H7 (cell line): ENCODE data around the gene SLC35F3. TPM values are rescaled to one million over a fixed set of nuclear protein-coding genes. Genes with fewer than 3 reads are reported as not detected.
A peak's percentile ranks its signal among the peaks of the same experiment; 100 is the strongest.
"Not testable (repeated sequence)": the region's sequence is repeated elsewhere in the genome, so short reads cannot be mapped to it uniquely, and the experiment has no call there.

Source experiments
- DNase-seq: peaks from one replicate; pipeline ENCODE4 v3.0.0; 2012
- H3K27me3 ChIP-seq: 2 replicates; pipeline ENCODE4 v1.6.0; 2011; ENCODE audit warnings: mild to moderate bottlenecking, low read length; ENCODE audit not compliant: control insufficient read depth, insufficient read depth
- H3K36me3 ChIP-seq: replicated peaks from 2 replicates; pipeline ENCODE4 v1.5.1; 2011; ENCODE audit warnings: low read length; ENCODE audit not compliant: control insufficient read depth, insufficient read depth
- H3K4me3 ChIP-seq: 2 replicates; pipeline ENCODE4 v1.5.1; 2011; ENCODE audit warnings: low read depth, mild to moderate bottlenecking, control low read depth, low read length, moderate library complexity; ENCODE audit not compliant: insufficient read depth
- total RNA-seq: library from RNA; depleted of rRNA; stranded (reverse); fragments of >200 nt; shearing (Covaris generic); gene quantifications from 2 replicates; pipeline ENCODE4 v1.2.3, GENCODE V29; 2014

Gene SLC35F3
- total RNA-seq, 1 experiment from 2014 or later: 7.2 TPM

- Histone ChIP-seq H3K27me3 (no peaks in the 10 kb centered on the region), H3K4me3 (no peak overlapping the region), H3K36me3 (no peaks in the 10 kb centered on the region)
- DNase-seq: no peak
These were observed 393.2 kb downstream of the SLC35F3 start for GRCh38 chr1:234297668-234298067.

- Histone ChIP-seq H3K27me3 (no peaks in the 10 kb centered on the region), H3K4me3 (no peak overlapping the region), H3K36me3 (no peaks in the 10 kb centered on the region)
- DNase-seq: no peak
These were observed 395.6 kb downstream of the SLC35F3 start for GRCh38 chr1:234300096-234300495.

- not testable (repeated sequence) for H3K27me3 ChIP-seq, H3K4me3 ChIP-seq, H3K36me3 ChIP-seq, DNase-seq
These were observed 397.2 kb downstream of the SLC35F3 start for GRCh38 chr1:234301663-234302062.

GRCh38 chr1:234302354-234302962, 398.0 kb downstream of the SLC35F3 start:
- H3K27me3 ChIP-seq: no peaks in the 10 kb centered on the region
- no peak overlapping the region for H3K4me3 ChIP-seq
- DNase-seq: no peak
- no peaks in the 10 kb centered on the region for H3K36me3 ChIP-seq

GRCh38 chr1:234303231-234303630, 398.8 kb downstream of the SLC35F3 start:
- no peaks in the 10 kb centered on the region for H3K27me3 ChIP-seq

GRCh38 chr1:234307726-234308125, 403.2 kb downstream of the SLC35F3 start:
- Histone ChIP-seq H3K4me3 (no peak overlapping the region), H3K36me3 (no peaks in the 10 kb centered on the region), H3K27me3 (no peaks in the 10 kb centered on the region)
- no peak for DNase-seq

More at GRCh38 chr1:234303231-234303630, 398.8 kb downstream of the SLC35F3 start:
- no peaks in the 10 kb centered on the region for H3K36me3 ChIP-seq
- no peak overlapping the region for H3K4me3 ChIP-seq
- no peak for DNase-seq

GRCh38 chr1:234309243-234309597, 404.7 kb downstream of the SLC35F3 start:
- DNase-seq: no peak
- H3K4me3 ChIP-seq: no peak overlapping the region
- no peaks in the 10 kb centered on the region for H3K27me3 ChIP-seq
- H3K36me3 ChIP-seq: no peaks in the 10 kb centered on the region

- Histone ChIP-seq H3K27me3 (no peaks in the 10 kb centered on the region), H3K36me3 (no peaks in the 10 kb centered on the region), H3K4me3 (no peak overlapping the region)
- peak; percentile 82 for DNase-seq
These were observed 405.4 kb downstream of the SLC35F3 start for GRCh38 chr1:234309598-234310459.

- Histone ChIP-seq H3K27me3 (no peaks in the 10 kb centered on the region), H3K36me3 (no peaks in the 10 kb centered on the region), H3K4me3 (no peak overlapping the region)
- no peak for DNase-seq
These were observed 406.0 kb downstream of the SLC35F3 start for GRCh38 chr1:234310460-234310817.

- no peak for DNase-seq
- no peaks in the 10 kb centered on the region for H3K27me3 ChIP-seq
These were observed 406.9 kb downstream of the SLC35F3 start for GRCh38 chr1:234311414-234311813.

GRCh38 chr1:234313171-234313570, 408.7 kb downstream of the SLC35F3 start:
- Histone ChIP-seq H3K27me3 (no peaks in the 10 kb centered on the region), H3K4me3 (no peak overlapping the region), H3K36me3 (no peaks in the 10 kb centered on the region)
- no peak for DNase-seq

More at GRCh38 chr1:234311414-234311813, 406.9 kb downstream of the SLC35F3 start:
- no peaks in the 10 kb centered on the region for H3K36me3 ChIP-seq
- no peak overlapping the region for H3K4me3 ChIP-seq

GRCh38 chr1:234315091-234315541, 410.6 kb downstream of the SLC35F3 start:
- H3K36me3 ChIP-seq: no peaks in the 10 kb centered on the region
- no peak for DNase-seq
- no peaks in the 10 kb centered on the region for H3K27me3 ChIP-seq
- H3K4me3 ChIP-seq: no peak overlapping the region

GRCh38 chr1:234315588-234315987, 411.1 kb downstream of the SLC35F3 start:
- no peak for DNase-seq
- Histone ChIP-seq H3K4me3 (no peak overlapping the region), H3K36me3 (no peaks in the 10 kb centered on the region), H3K27me3 (no peaks in the 10 kb centered on the region; the same call in 1 of the 2 replicates)

- H3K27me3 ChIP-seq: no peaks in the 10 kb centered on the region; the same call in 1 of the 2 replicates
- no peaks in the 10 kb centered on the region for H3K36me3 ChIP-seq
- no peak overlapping the region for H3K4me3 ChIP-seq
- DNase-seq: no peak
These were observed 412.0 kb downstream of the SLC35F3 start for GRCh38 chr1:234316486-234316885.

- H3K4me3 ChIP-seq: no peak overlapping the region
- H3K36me3 ChIP-seq: no peaks in the 10 kb centered on the region
- DNase-seq: no peak
- H3K27me3 ChIP-seq: no peaks in the 10 kb centered on the region; the same call in 1 of the 2 replicates
These were observed 412.5 kb downstream of the SLC35F3 start for GRCh38 chr1:234316937-234317336.
